Measurements from ENCODE around the gene LRRC27. TPM values are rescaled to one million over a fixed set of nuclear protein-coding genes. Genes with fewer than 3 reads are reported as not detected.
"Not testable (repeated sequence)": the region's sequence is repeated elsewhere in the genome, so short reads cannot be mapped to it uniquely, and the experiment has no call there.

LRRC27 gene
- polyA plus RNA-seq, 1 experiment = 9.2 TPM

GRCh38 chr10:132351611-132352010 is 19.6 kb downstream of the LRRC27 start:
- H3K27ac ChIP-seq (ENCODE audit: low read depth, low read length) = no peak overlapping the region
- no peak overlapping the region for H3K4me3 ChIP-seq (ENCODE audit: low read depth, low read length)
- TF ChIP-seq CTCF (IDR thresholded peaks at IDR 0.05; ENCODE audit: low read depth, low read length) = no peak
- DNase-seq (ENCODE audit: low read depth, low spot score) = no peak
- POLR2A ChIA-PET = no interaction called here
- H3K9me3 ChIP-seq (ENCODE audit: control insufficient read depth, insufficient read depth, low read length) = no peaks in the 10 kb centered on the region; the same call in 1 of the 2 replicates
- H3K27me3 ChIP-seq (ENCODE audit: control insufficient read depth, insufficient read depth, low read length) = no peaks in the 10 kb centered on the region
- CTCF ChIA-PET = interaction anchor here (1.0 to 4.4 kb wide), 3 partner anchors 125 to 189 kb away, joined by 3 to 31 read pairs (median 4); no protein-coding TSS in a partner anchor

GRCh38 chr10:132352462-132353308 is 20.7 kb downstream of the LRRC27 start:
- CTCF ChIA-PET = interaction anchor here (1.1 to 1.6 kb wide), 8 partner anchors 8 to 210 kb away, joined by 3 to 8 read pairs (median 3); no protein-coding TSS in a partner anchor
- H3K4me3 ChIP-seq (ENCODE audit: low read depth, low read length); POLR2A ChIA-PET; H3K27ac ChIP-seq (ENCODE audit: low read depth, low read length); H3K9me3 ChIP-seq (ENCODE audit: control insufficient read depth, insufficient read depth, low read length); H3K27me3 ChIP-seq (ENCODE audit: control insufficient read depth, insufficient read depth, low read length): not testable (repeated sequence)
- peak; percentile 69 for TF ChIP-seq CTCF (IDR thresholded peaks at IDR 0.05; ENCODE audit: low read depth, low read length)
- peak; percentile 30 for DNase-seq (ENCODE audit: low read depth, low spot score)

GRCh38 chr10:132353456-132354355 is 21.7 kb downstream of the LRRC27 start:
- Histone ChIP-seq H3K27ac (ENCODE audit: low read depth, low read length) (no peak overlapping the region), H3K27me3 (ENCODE audit: control insufficient read depth, insufficient read depth, low read length) (no peaks in the 10 kb centered on the region), H3K4me3 (ENCODE audit: low read depth, low read length) (no peak overlapping the region), H3K9me3 (ENCODE audit: control insufficient read depth, insufficient read depth, low read length) (peaks cover 11% of the 10 kb centered on the region)
- CTCF ChIA-PET = interaction anchor here (0.6 to 1.6 kb wide), 10 partner anchors 9 to 211 kb away, joined by 3 to 8 read pairs (median 3); no protein-coding TSS in a partner anchor
- DNase-seq (ENCODE audit: low read depth, low spot score) = no peak
- no peak for TF ChIP-seq CTCF (IDR thresholded peaks at IDR 0.05; ENCODE audit: low read depth, low read length)
- POLR2A ChIA-PET = no interaction called here

GRCh38 chr10:132354356-132355094 is 22.5 kb downstream of the LRRC27 start:
- Histone ChIP-seq H3K27me3 (ENCODE audit: control insufficient read depth, insufficient read depth, low read length) (no peaks in the 10 kb centered on the region), H3K9me3 (ENCODE audit: control insufficient read depth, insufficient read depth, low read length) (peaks cover 19% of the 10 kb centered on the region), H3K27ac (ENCODE audit: low read depth, low read length) (no peak overlapping the region), H3K4me3 (ENCODE audit: low read depth, low read length) (no peak overlapping the region)
- ChIA-PET CTCF (interaction anchor here (0.9 kb wide), 1 partner anchor 134 kb away, joined by 3 read pairs; no protein-coding TSS in a partner anchor), POLR2A (no interaction called here)
- TF ChIP-seq CTCF (IDR thresholded peaks at IDR 0.05; ENCODE audit: low read depth, low read length) = no peak
- no peak for DNase-seq (ENCODE audit: low read depth, low spot score)
